DMS114 treated with DMSO at 0.1 percent for 48 hours (cell line): ENCODE data around the gene TCERG1L.
"Not testable (repeated sequence)": the region's sequence is repeated elsewhere in the genome, so short reads cannot be mapped to it uniquely, and the experiment has no call there.

ENCODE experiments used
- DNase-seq: peaks from one replicate; lab custom pipeline; 2025; ENCODE audit not compliant: unreplicated experiment; lab: John Stamatoyannopoulos, UW

Gene TCERG1L

GRCh38 chr10:131091682-131092081, 219.8 kb downstream of the TCERG1L start:
- DNase-seq = no peak

- no peak for DNase-seq
Measured at GRCh38 chr10:131090761-131091661, 220.5 kb downstream of the TCERG1L start.

DNA sequence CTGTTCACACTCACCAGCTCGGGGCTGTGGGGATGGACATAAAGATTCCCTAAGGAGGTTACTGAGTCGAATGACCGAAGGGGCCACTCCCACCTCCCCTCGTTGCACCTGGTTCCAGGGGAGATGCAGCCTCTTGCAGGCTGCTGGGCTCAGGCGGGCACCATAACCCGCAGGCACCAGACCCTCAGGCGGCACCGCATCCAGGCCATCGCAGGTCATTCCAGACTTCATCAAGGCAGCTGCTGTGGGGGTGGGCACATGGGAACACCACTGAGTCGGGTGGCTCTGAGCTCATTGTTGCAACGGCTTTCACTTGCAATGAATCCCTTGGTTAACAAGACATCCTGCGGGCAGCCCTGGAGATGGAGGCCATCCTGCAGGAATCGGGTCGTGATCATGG, 221.7 kb downstream of the TCERG1L start:
- DNase-seq = no peak

- DNase-seq = no peak
Measured at GRCh38 chr10:131089150-131089549, 222.4 kb downstream of the TCERG1L start.

GRCh38 chr10:131088619-131089018, 222.9 kb downstream of the TCERG1L start:
- no peak for DNase-seq

- no peak for DNase-seq
Measured at GRCh38 chr10:131087464-131088215, 223.9 kb downstream of the TCERG1L start.

DNA sequence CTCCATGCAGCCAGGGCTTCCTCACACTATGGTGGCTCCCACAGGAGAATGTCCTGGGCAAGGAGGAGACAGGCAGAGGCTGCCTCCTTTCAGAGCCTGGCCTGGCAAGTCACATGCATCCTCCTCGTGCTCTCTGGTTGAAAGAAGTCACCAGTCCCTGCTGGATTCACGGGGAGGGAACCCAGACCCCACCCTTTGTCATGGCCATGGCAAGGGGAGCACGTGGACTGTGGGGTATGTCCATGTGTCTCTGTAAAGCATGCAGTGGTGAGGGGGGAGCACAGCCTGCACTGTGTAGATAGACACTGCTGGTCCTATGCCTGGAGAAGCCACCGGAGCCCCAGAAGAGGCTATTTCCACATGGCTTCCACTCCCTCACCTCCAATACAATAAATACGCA, 225.0 kb downstream of the TCERG1L start:
- no peak for DNase-seq

DNA sequence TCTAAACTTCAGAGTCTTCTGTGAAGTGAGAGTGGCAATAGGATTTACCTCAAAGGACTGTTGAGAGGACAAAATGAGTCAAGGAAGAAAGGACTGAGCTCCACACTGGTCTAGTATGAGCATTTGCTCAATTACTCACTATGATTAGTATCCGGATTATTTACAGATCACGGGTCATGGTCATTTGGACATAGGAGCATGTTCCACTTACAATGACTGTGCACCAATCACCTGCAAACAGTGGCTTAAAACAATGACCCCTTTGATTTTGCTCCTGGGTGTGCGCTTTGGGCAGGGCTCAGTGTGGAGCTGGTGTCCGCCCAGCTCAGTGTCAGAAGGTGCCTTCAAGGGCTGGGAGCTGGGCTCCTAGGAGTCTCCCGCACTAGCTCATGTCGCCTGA, 225.4 kb downstream of the TCERG1L start:
- no peak for DNase-seq

GRCh38 chr10:131085091-131085860, 226.2 kb downstream of the TCERG1L start:
- DNase-seq = no peak

DNA sequence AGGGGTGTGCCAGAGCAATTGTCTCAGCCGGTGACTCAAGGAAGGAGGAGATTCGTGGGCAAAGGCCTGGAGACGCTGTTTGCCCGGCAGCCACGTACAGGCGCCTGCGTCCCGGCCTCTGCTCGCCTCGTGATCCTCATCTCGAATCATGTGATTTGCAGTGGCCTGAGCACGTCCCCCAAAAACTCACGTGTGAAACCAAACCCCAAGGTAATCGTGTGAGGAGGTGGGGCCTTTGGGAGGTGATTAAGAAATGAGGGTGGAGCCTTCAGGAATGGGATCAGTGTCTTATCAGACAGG, 226.8 kb downstream of the TCERG1L start:
- no peak for DNase-seq

GRCh38 chr10:131083915-131084790, 227.4 kb downstream of the TCERG1L start:
- DNase-seq = no peak

DNA sequence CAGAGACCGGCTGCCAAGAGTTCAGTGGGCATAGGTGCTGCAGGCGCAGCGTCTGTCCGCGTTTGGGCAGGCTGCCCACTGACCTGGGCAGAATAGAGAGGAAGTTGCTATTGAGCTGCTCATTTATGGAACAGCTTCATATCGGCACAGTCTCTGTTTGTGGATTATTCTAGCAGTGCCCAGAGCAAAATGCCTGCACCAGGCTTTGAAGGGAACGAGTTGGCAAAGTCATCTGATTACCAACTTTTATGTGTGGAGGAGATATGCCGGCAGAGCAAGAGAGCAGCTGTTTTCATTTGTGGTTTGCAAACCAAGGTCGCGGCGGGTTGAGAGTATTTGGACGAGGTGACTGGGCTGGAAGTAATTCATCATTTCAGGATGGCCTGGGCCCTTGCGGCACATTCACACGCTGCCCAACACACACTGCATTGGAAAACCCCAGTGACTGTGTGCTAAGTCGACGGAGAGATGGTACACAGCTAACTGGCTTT, 228.5 kb downstream of the TCERG1L start:
- DNase-seq = no peak

DNA sequence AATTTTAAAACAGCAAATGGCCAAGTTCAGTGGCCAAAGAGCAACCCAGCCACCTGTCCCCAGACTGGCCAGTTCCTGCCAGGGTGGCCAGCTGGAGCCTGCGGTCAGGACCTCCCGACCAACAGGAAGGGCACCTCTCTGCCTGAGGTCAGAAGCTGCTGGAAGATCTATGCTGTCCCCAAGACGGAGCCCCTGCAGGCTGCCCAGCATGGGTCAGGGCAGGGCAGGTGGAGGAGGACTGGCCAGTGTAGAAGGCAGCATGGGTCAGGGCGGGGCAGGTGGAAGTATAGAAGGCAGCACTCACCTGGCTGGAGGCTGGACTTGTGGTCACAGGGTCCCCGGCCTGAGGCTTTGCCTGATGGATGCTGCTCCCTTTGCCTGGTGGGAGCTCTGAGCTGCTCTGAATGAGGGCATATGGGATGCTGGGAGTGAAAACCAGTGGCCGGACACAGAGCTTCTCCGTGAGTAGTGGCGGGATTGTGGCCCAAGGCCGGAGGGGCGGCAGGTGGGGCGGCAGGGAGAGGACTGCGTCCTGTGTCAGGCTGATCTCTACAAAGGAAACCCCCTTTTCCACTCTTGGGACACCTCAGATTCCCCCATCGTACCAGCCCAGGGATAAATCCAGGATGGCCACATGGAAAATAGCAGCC, 229.2 kb downstream of the TCERG1L start:
- no peak for DNase-seq

- DNase-seq = no peak
Measured at GRCh38 chr10:131081786-131082185, 229.7 kb downstream of the TCERG1L start.

DNA sequence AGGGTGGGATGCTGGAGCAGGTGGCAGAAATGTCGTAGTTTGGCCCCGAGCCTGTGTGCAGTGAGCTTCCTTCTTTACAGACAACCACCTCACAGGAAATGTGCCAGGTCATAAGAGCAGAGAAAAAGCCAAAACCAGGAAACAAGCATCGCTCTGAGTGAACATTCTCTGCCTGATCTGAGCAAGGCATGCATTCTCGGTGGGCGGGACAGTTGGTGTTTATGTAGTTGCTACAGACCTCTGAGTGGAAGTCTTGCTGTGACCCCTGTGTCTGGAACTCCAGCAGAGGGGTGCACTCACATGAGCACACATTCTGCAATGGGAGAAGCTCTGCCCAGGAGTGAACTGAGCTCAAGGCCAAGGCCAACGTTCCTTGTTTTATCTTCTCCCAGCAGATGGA, 230.1 kb downstream of the TCERG1L start:
- no peak for DNase-seq

DNA sequence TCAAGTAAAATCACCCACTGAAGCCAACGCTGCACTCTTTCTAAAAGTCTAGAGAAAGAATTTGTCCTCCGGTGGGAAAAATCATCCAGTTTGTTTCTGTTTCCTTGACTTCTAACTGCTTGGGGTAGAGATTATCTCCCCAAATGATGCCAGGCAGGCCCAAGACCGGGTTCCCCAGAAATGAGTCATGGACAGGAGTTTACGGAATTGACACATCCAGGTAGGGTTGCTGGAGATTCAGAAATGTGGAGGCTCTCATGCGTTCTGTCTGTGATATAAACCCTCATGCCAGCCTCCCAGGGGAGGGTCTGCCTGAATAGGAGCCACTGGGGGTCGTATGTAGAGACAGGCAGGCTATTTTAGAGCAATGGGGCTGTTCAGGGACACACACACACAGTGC, 230.9 kb downstream of the TCERG1L start:
- DNase-seq = no peak

DNA sequence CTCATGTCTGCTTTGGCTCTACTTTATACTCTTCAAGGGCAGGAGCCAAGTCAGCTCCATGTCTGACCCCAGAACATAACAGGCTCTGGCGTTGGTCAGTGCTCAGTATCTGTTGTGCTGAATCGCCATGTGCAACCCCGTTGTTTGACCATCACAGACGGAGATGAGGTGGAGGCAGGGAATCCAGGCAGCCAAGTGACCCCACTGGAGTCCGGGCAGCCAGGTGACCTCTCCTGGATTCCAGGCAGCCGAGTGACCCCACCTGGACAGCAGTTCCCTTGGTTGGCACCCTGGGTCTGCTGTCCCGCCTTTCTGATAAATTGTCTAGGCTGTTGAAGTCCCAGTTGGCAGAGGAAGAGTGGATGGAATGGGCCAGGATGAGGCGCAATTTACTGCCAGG, 232.2 kb downstream of the TCERG1L start:
- no peak for DNase-seq

DNA sequence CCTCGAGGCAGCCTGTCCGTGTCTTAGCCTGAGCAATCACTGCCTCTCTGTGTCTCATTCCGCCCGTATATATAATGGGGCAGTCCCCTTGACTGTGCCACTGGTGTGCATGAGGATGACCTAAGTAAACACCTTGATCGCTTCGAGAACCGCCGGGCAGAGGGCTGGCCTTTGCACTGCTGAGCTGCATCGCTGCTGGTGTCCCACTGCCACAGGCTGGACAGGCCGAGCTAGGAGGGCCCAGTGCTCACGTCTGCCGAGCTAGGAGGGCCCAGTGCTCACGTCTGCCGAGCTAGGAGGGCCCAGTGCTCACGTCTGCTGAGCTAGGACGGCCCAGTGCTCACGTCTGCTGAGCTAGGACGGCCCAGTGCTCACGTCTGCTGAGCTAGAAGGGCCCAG, 232.6 kb downstream of the TCERG1L start:
- DNase-seq = not testable (repeated sequence)

- no peak for DNase-seq
Measured at GRCh38 chr10:131078131-131078881, 233.2 kb downstream of the TCERG1L start.
